Hepatocyte (in vitro differentiated cells): ENCODE results near the gene KIR3DL3.
"Not testable (repeated sequence)": the region's sequence is repeated elsewhere in the genome, so short reads cannot be mapped to it uniquely, and the experiment has no call there.

Experiments
- EZH2phosphoT487 ChIP-seq: fragments of 200-600 bp; sonication (generic); IDR thresholded peaks from one replicate; pipeline ENCODE4 v1.6.1; 2018; ENCODE audit warnings: antibody characterized with exemption, mild to moderate bottlenecking, low read depth, moderate library complexity; ENCODE audit not compliant: unreplicated experiment, severe bottlenecking
- TF ChIP-seq, protein P1 (sequence below): fragments of 200-600 bp; sonication (generic); IDR thresholded peaks from 2 replicates; pipeline ENCODE4 v1.5.1; 2016; ENCODE audit warnings: antibody characterized with exemption, mild to moderate bottlenecking; ENCODE audit not compliant: poor library complexity

DNA sequence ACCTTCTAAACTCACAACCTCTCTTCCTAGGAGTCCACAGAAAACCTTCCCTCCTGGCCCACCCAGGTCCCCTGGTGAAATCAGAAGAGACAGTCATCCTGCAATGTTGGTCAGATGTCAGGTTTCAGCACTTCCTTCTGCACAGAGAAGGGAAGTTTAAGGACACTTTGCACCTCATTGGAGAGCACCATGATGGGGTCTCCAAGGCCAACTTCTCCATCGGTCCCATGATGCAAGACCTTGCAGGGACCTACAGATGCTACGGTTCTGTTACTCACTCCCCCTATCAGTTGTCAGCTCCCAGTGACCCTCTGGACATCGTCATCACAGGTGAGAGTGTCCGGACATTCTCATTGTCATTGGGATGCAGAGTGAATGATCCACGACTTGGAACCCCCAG, 17.7 kb downstream of the KIR3DL3 start:
- TF ChIP-seq, protein P1, sequence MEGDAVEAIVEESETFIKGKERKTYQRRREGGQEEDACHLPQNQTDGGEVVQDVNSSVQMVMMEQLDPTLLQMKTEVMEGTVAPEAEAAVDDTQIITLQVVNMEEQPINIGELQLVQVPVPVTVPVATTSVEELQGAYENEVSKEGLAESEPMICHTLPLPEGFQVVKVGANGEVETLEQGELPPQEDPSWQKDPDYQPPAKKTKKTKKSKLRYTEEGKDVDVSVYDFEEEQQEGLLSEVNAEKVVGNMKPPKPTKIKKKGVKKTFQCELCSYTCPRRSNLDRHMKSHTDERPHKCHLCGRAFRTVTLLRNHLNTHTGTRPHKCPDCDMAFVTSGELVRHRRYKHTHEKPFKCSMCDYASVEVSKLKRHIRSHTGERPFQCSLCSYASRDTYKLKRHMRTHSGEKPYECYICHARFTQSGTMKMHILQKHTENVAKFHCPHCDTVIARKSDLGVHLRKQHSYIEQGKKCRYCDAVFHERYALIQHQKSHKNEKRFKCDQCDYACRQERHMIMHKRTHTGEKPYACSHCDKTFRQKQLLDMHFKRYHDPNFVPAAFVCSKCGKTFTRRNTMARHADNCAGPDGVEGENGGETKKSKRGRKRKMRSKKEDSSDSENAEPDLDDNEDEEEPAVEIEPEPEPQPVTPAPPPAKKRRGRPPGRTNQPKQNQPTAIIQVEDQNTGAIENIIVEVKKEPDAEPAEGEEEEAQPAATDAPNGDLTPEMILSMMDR = not testable (repeated sequence)
- not testable (repeated sequence) for TF ChIP-seq EZH2phosphoT487
